NCI-H1092 (cell line): ENCODE data around the gene LRRC32.
"Not testable (repeated sequence)": the region's sequence is repeated elsewhere in the genome, so short reads cannot be mapped to it uniquely, and the experiment has no call there.

Experiments used
- DNase-seq: peaks from one replicate; lab custom pipeline; 2025; lab: John Stamatoyannopoulos, UW

Gene LRRC32

DNA sequence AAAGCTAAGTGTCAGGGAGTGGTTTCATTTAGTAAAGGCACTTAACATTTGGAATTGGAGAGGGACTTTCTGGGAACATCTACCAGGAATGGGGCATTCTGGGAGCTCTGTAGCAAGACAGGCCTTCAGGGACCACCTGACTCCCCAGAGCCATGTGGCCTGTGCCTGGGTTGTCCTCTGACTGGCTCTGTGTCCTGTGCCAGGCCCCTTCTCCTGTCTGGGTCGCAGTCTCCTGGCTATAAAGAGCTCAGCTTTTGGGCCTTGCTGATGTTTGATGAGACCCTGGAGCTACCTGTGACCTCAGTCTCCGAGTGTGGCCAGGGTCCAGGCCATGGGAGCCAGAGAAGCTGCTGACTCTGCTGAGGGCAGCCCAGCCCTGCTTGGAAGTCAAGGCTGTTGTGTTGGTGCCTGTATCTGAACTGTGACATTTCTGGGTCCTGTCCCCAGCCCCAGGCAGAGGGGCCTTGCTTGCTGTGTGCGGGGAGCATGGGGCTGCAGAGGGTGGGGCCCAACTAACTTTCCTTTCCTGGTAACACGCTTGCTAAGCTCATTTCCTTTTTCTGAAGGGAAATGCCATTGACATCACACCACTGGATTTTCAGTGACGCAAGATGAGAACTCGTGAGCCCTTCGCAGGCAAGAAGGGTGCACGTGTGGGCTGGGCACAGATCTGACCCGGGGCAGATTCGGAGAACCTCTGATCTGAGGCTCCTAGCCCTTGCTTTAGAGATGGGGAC, 41.3 kb downstream of the LRRC32 start:
- DNase-seq: no peak

DNA sequence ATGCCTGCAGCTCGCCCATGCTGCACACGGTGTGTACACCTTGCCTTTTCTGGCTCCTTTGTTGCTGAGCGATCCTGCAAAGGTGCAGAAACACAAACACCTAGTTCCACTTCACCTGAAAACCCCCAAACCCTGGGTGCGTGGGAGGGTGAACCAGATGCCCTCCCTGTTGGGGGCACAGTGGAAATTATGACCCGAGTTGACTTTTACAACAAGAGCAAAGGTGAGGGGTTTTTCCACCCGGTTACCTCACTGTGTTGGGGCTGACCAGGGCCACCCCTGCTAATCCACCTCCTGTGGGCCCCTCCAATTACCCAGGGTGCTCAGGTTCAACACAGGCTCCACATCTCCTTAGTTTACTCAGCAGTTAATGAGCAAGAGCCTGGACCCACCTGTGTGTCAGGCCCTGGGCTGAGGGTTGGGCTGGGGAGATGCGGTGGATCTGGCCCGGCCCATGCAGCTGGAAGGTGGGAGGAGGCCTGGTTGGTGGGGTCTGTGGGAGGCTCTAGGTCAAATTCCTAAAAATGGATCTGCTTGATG, 42.1 kb downstream of the LRRC32 start:
- DNase-seq: no peak

DNA sequence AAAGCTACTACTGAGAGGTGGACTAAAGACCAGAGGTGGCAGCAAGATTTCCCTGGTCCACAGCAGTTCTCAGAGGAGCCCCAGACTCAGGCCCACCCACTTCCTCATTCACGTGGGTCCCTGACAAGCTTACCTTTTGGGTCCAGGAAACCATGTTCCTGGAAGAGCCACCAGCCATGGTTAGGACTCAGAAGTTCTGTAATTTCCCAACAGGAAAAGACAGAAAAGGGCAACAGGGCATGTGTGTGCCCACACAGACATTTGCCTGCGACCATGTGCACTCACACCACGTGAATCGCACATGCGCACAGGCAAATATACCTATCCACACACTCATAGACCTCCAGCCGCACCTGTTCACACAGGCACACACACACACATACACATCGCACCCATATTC, 42.9 kb downstream of the LRRC32 start:
- no peak for DNase-seq

DNA sequence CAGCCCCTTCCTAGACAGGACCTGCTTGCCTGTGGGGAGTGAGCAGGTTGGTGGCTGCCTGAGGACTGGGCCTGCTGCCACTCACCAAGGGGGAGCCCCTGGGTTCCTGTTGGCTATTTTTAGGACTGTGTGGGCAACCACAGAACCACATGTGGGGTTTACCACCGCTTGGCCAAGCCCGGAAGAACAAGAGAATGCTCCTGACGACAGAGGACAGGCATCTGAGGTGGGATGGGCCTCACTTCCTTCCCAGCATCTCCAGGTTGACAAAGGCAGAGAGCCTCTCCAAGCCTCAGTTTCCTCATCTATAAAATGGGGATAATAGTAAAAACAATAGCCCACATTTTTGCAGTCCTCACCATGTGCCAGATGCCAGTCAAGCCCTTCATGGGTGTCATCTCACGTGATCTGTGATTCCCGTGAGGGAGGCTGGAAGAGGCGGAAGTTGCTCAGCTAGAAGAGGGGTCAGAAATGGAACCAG, 43.6 kb downstream of the LRRC32 start:
- DNase-seq: no peak

DNA sequence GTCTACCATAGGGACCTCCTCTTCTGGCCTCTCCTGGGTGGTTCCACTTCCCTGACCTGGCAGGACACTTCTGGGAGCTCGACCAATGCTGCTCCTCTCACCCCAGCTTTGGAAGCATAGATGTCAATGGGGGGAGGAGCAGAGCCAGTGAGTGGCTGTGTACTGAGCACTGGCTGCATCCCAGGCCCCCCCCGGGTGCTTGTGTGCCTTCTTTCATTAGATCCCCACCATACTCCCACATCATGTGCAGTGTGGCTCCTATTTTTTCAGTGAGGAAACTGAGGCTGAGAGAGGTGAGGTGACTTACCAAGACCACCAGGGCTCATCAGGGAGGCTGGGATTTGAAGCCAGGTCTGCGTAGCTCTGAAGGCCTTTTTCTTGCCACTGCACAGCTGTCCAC, 44.3 kb downstream of the LRRC32 start:
- DNase-seq: no peak

DNA sequence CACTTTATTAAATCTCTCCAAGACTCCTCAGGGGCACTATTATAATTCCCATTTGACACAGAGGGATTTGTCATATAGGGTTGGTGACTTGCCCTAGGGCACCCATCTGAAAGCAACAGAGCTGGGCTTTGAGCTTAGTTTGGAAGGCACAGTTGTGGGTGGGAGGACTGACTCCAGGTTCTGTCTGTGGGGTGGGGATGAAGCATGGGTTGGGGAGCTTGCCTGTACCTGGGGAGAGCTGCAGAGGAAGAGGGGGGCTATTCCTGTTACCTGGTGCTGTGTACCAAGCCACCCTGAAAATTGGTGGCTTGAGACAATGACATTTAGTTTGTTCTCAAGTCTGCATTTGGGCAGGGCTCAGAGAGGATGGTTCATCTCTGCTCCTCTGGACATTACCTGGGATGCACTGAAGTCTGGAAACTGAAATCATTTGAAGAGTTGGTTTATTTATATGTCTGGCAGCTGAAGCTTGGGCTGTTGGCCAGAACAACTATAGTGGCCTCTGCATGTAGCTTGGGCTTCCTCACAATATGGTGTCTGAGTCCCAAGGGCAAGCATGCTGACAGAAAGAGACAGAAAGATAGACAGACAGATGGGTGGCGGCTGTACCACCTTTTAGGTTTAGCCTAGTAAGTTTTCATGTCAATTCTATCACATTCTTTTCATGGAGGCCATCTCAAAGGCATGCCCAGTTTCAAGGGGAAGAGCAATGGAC, 44.9 kb downstream of the LRRC32 start:
- DNase-seq: no peak

- no peak for DNase-seq
Measured at GRCh38 chr11:76624500-76625379, 45.8 kb downstream of the LRRC32 start.

DNA sequence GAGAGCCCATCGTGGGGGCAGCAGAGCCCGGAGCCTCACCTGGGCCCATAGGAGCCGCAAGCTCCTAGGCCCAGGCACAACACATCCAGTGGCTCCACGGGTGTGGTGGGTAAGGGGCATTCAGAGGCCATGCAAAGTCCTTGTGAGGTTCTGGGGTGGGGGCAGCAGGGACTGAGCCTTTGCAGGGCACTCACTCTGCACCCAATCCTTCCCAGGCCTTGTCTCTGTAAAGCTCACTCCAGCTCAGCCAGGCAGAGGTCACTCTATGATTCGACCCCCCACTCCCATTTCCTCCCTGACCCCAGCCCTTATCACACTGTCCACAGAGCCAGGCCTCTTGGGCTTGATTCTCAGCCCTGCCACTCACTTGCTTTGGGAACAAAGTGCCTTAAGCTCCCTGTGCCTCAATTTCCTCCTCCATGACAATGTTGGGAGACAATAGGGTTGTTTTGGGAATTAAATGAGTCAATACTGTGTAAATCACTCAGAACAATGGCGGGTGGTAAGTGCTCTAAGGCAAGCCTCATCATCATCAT, 46.6 kb downstream of the LRRC32 start:
- DNase-seq: no peak

DNA sequence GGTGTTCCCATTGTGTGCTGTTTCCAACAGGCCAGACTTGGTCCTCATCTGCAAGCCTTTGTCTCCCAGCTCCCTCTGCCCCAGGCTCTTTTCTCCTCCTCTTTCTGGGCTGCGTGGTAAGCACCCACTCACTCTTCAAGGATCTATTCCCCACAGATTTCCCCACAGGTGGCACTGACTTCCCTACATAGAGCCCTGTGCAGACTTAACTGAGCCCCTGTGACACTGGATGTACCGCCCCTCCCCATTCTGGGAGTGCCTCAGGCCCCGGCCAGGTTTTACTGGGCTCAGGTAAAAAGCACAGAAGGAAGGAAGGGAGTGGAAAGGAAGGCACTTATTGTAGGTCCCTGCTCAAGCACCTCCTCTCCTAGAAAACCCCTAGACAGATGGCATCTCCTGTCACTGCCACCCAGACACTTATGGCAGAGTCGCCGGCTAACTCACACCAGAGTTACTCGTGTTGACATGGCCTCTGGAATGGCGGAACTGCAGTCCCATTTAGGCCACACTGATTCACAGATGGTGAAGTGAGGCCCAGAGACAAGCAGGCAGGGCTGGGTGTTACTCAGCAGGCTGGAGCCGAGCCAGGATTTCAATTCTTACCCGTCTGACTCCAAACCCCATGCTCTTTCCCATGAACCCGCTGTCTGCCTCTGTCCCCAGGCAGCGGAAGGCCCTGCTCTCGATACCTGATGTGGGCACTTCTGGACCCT, 47.2 kb downstream of the LRRC32 start:
- DNase-seq: no peak

DNA sequence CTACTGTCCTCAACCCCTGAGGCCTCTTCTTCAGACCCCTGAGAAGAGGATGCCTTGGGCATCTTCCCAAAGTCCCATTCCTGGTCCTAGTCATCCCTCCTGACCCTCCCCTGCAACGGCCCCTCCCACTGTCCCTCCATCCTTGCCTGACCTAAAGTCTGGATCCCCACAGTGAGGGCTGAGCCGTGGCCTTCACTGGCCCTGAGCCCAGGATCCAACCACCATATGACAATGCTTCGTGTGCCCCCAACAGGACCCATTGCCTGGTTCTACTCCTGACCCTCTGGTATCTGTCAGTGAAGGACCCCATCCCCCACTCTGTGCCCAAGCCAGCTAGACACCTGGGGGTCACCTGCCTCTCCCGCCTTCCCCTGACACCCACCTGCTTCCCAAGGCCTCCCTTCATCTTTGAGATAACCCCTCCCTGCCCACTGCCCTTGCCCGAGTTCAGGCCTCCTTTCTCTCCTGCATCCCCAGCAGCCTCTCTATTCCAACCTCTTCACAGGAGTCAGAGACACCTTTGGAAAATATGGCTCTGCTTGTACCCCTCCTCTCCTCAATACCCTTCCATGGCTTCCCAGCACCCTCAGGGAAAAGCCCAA, 48.0 kb downstream of the LRRC32 start:
- DNase-seq: no peak

- no peak for DNase-seq
Measured at GRCh38 chr11:76621868-76622267, 48.7 kb downstream of the LRRC32 start.

GRCh38 chr11:76621466-76621865, 49.1 kb downstream of the LRRC32 start:
- no peak for DNase-seq

- no peak for DNase-seq
Measured at GRCh38 chr11:76620489-76620888, 50.1 kb downstream of the LRRC32 start.

GRCh38 chr11:76619801-76620200, 50.7 kb downstream of the LRRC32 start:
- DNase-seq: not testable (repeated sequence)

- DNase-seq: no peak
Measured at GRCh38 chr11:76617553-76618265, 52.8 kb downstream of the LRRC32 start.

GRCh38 chr11:76616676-76617552, 53.6 kb downstream of the LRRC32 start:
- DNase-seq: no peak

GRCh38 chr11:76615950-76616349, 54.6 kb downstream of the LRRC32 start:
- DNase-seq: peak; percentile 40

- no peak for DNase-seq
Measured at GRCh38 chr11:76614471-76615179, 55.9 kb downstream of the LRRC32 start.

DNA sequence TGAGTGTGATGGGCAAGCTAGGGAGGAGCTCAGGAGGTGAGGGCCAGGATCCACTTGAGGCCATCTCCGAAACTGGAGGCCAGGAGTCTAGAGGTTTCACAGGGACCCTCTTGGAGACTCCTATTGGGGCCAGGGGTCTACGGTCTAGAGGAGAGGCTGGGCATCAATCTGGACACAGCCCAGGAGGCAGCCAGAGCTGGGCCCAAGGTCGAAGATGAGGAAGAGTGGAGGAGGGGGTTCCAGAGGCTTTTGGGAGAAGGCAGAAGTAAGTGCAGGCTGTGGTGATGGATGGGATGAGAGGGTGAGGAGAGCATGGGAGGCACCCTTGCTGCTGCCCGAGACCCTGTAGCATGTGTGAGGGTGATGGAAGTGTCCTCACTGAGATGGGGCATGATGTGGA, 56.6 kb downstream of the LRRC32 start:
- DNase-seq: no peak
